ENCODE data around the gene DAZAP2. TPM values are rescaled to one million over a fixed set of nuclear protein-coding genes. Genes with fewer than 3 reads are reported as not detected.

The DAZAP2 gene, protein sequence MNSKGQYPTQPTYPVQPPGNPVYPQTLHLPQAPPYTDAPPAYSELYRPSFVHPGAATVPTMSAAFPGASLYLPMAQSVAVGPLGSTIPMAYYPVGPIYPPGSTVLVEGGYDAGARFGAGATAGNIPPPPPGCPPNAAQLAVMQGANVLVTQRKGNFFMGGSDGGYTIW
- total RNA-seq = 31.3 TPM

DNA sequence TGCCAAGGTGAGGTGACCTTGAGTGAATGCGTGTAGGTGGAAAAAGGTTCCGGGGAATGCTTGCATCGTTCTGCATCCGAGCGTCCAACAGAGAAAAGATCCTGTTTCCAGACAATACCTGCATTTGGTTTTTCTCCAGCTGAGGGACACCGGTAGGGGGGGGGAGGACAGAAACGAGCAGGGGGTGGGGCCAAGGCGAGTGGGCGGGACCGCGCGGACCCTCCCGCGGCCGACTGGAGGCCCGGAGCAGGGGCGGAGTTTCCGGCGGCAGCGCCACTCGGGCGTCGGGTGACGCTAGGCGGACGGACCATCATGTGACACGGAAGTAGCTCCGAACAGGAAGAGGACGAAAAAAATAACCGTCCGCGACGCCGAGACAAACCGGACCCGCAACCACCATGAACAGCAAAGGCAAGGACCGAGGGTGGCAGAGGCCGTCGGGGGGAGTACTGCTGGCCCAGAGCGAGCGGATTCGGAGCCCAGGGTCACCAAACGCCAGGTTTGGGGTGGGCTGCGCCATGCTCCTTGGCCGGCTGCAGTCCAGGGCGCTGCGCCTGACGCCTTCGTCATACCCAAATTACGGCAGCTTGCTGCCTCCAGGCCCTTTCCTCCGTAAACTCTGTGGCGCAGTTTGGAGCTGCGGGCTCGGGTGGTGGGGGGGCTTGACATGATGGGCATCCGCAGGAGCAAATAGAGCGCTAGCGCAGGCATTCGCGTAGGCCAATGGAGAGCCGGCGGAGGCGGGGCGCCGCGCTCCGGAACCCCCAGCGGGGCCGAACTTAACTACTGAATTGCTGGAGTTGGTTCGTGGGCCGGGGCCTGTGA lies at the start of gene DAZAP2:
TSS of gene DAZAP2 (plus strand) at position 317 of the 825 bp plus-strand sequence. CDS start at position 399, 82 bp downstream.
- Histone ChIP-seq H3K4me3 (ENCODE audit: low read length in 3 of 3) (peak within 1 kb of the TSS; percentile 97 to 100 (median 100)), H3K4me1 (ENCODE audit: control insufficient read depth in 3 of 3, insufficient read depth in 3 of 3, low read length in 3 of 3) (peaks cover 15 to 26% (median 18%) of the 10 kb centered on the region in 3 donors), H3K27ac (ENCODE audit: low read depth, low read length) (peak within 1 kb of the TSS; percentile 100), H3K27me3 (ENCODE audit: control insufficient read depth in 3 of 3, insufficient read depth in 3 of 3, low read length in 3 of 3) (no peaks in the 10 kb centered on the region), H3K36me3 (ENCODE audit: control insufficient read depth in 3 of 3, insufficient read depth in 3 of 3, low read length in 3 of 3) (peaks cover 29 to 33% (median 31%) of the 10 kb centered on the region in 3 donors), H3K9me3 (ENCODE audit: control insufficient read depth in 3 of 3, low read length in 3 of 3) (no peaks in the 10 kb centered on the region), H3K9ac (ENCODE audit: low read depth in 1 of 3, low read length in 3 of 3) (peak within 1 kb of the TSS; percentile 100)

DNA sequence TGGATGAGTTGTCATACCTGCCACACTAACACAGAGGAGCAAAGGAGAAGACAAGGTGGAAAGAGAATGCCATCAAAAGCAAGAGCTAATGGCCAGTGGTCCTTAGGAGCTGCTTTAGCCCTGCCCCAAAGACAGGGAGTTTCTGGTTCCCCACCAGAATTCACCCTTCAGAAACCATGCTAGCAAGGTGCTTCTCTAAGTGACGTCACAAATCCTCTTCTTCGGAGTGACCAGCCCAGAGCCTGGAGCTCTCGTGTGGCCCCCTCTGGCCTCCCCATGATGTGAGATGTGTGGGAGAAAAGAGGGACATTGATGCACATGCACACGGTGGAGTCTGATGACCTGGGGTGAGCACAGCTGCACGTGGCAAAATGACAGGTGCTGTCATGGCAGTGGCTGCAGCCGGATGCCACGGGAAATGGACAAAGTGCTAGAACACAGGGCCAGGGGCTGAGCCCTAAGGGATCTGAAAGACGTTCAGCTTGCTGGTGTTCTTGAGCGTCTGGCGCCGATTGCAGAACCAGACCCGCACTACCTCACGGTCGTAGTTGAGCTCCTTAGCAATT lies 48.8 kb upstream of the DAZAP2 start:
- Histone ChIP-seq H3K36me3 (ENCODE audit: control insufficient read depth in 3 of 3, insufficient read depth in 3 of 3, low read length in 3 of 3) (peaks cover 16 to 31% (median 29%) of the 10 kb centered on the region in 3 donors), H3K27ac (ENCODE audit: low read depth, low read length) (peak overlapping the region; percentile 61), H3K27me3 (ENCODE audit: control insufficient read depth in 3 of 3, insufficient read depth in 3 of 3, low read length in 3 of 3) (no peaks in the 10 kb centered on the region), H3K4me3 (ENCODE audit: low read length in 3 of 3) (no peak overlapping the region), H3K4me1 (ENCODE audit: control insufficient read depth in 3 of 3, insufficient read depth in 3 of 3, low read length in 3 of 3) (peaks cover 10 to 40% (median 17%) of the 10 kb centered on the region in 3 donors), H3K9ac (ENCODE audit: low read depth in 1 of 3, low read length in 3 of 3) (no peak overlapping the region), H3K9me3 (ENCODE audit: control insufficient read depth in 3 of 3, low read length in 3 of 3) (no peaks in the 10 kb centered on the region)

DNA sequence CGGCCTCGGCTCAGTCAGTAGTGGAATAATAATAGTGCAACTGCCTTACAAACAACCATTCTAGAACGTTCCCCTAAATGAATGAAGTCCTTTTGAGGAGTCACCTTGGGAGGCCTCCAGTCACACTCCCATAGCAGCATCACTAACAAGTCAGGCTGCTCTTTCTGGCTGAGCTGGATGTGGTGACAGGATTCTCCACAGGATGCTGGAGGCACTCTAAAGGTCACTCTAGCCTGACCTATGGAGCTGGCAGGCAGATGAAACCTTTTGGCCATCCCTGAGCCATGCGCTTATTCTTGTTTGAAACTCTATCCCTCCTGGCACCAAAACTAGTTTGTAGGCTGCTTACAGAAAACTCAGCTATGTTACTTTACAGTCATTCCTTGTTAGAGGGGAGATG lies 47.8 kb upstream of the DAZAP2 start:
- peaks cover 10 to 40% (median 17%) of the 10 kb centered on the region in 3 donors for H3K4me1 ChIP-seq (ENCODE audit: control insufficient read depth in 3 of 3, insufficient read depth in 3 of 3, low read length in 3 of 3)
- H3K27ac ChIP-seq (ENCODE audit: low read depth, low read length) = peak overlapping the region; percentile 61
- no peak overlapping the region for H3K9ac ChIP-seq (ENCODE audit: low read depth in 1 of 3, low read length in 3 of 3)
- H3K9me3 ChIP-seq (ENCODE audit: control insufficient read depth in 3 of 3, low read length in 3 of 3) = no peaks in the 10 kb centered on the region
- H3K36me3 ChIP-seq (ENCODE audit: control insufficient read depth in 3 of 3, insufficient read depth in 3 of 3, low read length in 3 of 3) = peaks cover 16 to 37% (median 29%) of the 10 kb centered on the region in 3 donors
- H3K27me3 ChIP-seq (ENCODE audit: control insufficient read depth in 3 of 3, insufficient read depth in 3 of 3, low read length in 3 of 3) = no peaks in the 10 kb centered on the region
- no peak overlapping the region for H3K4me3 ChIP-seq (ENCODE audit: low read length in 3 of 3)

DNA sequence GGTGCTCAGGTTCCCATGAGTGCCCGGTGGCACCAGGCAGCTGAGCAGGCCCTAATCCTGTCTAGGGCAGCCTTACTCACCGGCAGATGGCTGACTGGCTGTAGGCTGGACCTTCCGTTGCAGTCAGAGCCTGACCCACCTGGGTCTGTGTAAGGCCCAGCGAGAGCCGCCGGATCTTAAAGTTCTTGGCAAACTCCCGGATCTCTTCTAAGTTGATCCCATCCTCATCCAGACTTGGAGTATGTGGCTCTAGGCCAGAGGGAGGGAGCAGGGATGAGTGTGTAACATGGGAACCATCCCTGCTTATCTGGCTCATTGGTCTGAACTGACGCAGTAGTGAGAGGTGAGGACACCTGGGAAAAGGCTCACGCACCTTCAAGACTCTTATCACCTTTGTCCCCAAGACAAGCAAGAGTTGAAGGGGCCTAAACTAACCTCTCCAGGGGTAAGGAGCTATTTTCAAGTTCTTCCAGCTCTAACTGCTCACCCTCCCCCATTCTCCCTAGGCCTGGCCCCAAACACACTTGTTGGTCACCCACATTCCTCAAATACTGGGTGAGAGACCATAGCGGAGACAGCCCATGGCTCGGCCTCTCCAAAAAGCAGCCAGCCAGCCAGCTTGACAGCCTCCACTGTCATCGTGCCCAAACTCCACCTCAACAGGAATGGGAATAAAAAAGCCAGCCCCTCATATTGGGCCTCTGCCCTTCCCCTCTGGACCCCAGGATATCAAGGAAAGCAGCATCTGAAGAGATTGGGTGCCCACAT lies 46.9 kb upstream of the DAZAP2 start:
- Histone ChIP-seq H3K36me3 (ENCODE audit: control insufficient read depth in 3 of 3, insufficient read depth in 3 of 3, low read length in 3 of 3) (peaks cover 21 to 45% (median 31%) of the 10 kb centered on the region in 3 donors), H3K27me3 (ENCODE audit: control insufficient read depth in 3 of 3, insufficient read depth in 3 of 3, low read length in 3 of 3) (no peaks in the 10 kb centered on the region), H3K9ac (ENCODE audit: low read depth in 1 of 3, low read length in 3 of 3) (no peak overlapping the region), H3K9me3 (ENCODE audit: control insufficient read depth in 3 of 3, low read length in 3 of 3) (no peaks in the 10 kb centered on the region), H3K4me3 (ENCODE audit: low read length in 3 of 3) (no peak overlapping the region), H3K27ac (ENCODE audit: low read depth, low read length) (peak overlapping the region; percentile 28), H3K4me1 (ENCODE audit: control insufficient read depth in 3 of 3, insufficient read depth in 3 of 3, low read length in 3 of 3) (peaks cover 9 to 33% (median 14%) of the 10 kb centered on the region in 3 donors)

DNA sequence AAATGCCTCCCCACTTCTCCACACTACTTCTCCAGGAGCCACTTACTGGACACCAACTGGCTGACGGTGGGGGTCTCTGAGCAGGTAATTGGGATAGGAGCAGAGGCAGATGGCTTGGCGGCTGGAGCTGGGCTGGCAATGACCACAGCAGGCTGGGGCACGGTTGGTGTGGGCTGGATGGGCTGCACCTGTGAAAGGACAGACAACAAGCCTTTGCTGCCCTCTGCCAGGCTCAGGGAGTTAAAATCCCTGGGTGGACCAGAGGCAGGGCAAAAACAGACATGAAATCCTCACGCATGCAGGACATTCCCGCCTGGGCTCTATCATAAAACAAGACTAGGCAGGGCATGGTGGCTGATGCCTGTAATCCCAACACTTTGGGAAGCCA lies 46.3 kb upstream of the DAZAP2 start:
- H3K4me1 ChIP-seq (ENCODE audit: control insufficient read depth in 3 of 3, insufficient read depth in 3 of 3, low read length in 3 of 3) = peaks cover 6 to 28% (median 11%) of the 10 kb centered on the region in 3 donors
- no peak overlapping the region for H3K4me3 ChIP-seq (ENCODE audit: low read length in 3 of 3)
- H3K27me3 ChIP-seq (ENCODE audit: control insufficient read depth in 3 of 3, insufficient read depth in 3 of 3, low read length in 3 of 3) = no peaks in the 10 kb centered on the region
- no peak overlapping the region for H3K27ac ChIP-seq (ENCODE audit: low read depth, low read length)
- H3K9me3 ChIP-seq (ENCODE audit: control insufficient read depth in 3 of 3, low read length in 3 of 3) = no peaks in the 10 kb centered on the region
- peaks cover 23 to 47% (median 33%) of the 10 kb centered on the region in 3 donors for H3K36me3 ChIP-seq (ENCODE audit: control insufficient read depth in 3 of 3, insufficient read depth in 3 of 3, low read length in 3 of 3)
- H3K9ac ChIP-seq (ENCODE audit: low read depth in 1 of 3, low read length in 3 of 3) = no peak overlapping the region

DNA sequence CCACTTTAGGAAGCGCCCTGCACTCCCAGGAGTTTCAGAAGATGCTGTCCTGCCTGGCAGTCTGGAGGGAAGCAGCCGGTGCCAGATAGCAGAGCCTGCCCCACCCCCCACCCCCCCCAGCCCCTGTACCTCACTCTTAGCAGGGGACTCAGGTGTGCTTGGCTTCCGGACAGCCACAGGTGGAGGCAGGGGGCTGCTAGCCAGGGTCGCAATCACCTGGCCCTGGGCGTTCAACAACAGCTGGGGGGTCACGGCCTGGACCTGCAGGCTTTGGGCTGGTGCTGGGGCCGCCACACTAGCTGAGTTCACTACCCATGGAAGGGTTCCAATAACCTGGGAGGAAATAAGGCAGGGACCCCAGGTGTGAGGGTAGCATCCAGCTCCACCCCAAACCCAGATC lies 42.8 kb upstream of the DAZAP2 start:
- H3K27ac ChIP-seq (ENCODE audit: low read depth, low read length) = no peak overlapping the region
- no peaks in the 10 kb centered on the region for H3K9me3 ChIP-seq (ENCODE audit: control insufficient read depth in 3 of 3, low read length in 3 of 3)
- no peaks in the 10 kb centered on the region for H3K27me3 ChIP-seq (ENCODE audit: control insufficient read depth in 3 of 3, insufficient read depth in 3 of 3, low read length in 3 of 3)
- H3K9ac ChIP-seq (ENCODE audit: low read depth in 1 of 3, low read length in 3 of 3) = no peak overlapping the region
- no peak overlapping the region for H3K4me3 ChIP-seq (ENCODE audit: low read length in 3 of 3)
- H3K4me1 ChIP-seq (ENCODE audit: control insufficient read depth in 3 of 3, insufficient read depth in 3 of 3, low read length in 3 of 3) = peaks cover 1 to 4% (median 4%) of the 10 kb centered on the region in 3 donors
- peaks cover 23 to 39% (median 30%) of the 10 kb centered on the region in 3 donors for H3K36me3 ChIP-seq (ENCODE audit: control insufficient read depth in 3 of 3, insufficient read depth in 3 of 3, low read length in 3 of 3)

DNA sequence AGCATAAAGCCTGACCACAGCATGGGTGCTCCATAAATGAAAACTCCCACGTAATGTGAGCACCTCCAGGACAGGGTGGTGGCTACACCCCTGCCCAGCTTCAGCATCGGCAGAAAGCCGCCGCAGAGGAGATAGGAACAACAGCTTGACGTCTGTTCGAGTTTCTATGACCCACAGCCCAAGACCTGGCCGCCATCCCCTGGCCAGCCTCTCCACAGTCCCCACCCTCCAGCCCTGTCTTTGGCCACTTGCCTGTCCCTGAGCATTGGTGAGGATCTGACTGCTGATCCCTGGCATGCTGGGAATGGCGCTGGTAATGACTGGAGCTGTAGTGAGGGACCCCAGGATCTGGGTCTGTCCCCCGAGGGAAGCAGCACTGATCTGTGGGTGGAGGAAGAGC lies 42.1 kb upstream of the DAZAP2 start:
- H3K36me3 ChIP-seq (ENCODE audit: control insufficient read depth in 3 of 3, insufficient read depth in 3 of 3, low read length in 3 of 3) = peaks cover 22 to 32% (median 25%) of the 10 kb centered on the region in 3 donors
- H3K9ac ChIP-seq (ENCODE audit: low read depth in 1 of 3, low read length in 3 of 3) = no peak overlapping the region
- no peak overlapping the region for H3K4me3 ChIP-seq (ENCODE audit: low read length in 3 of 3)
- no peaks in the 10 kb centered on the region for H3K4me1 ChIP-seq (ENCODE audit: control insufficient read depth in 3 of 3, insufficient read depth in 3 of 3, low read length in 3 of 3)
- H3K27me3 ChIP-seq (ENCODE audit: control insufficient read depth in 3 of 3, insufficient read depth in 3 of 3, low read length in 3 of 3) = no peaks in the 10 kb centered on the region
- no peaks in the 10 kb centered on the region for H3K9me3 ChIP-seq (ENCODE audit: control insufficient read depth in 3 of 3, low read length in 3 of 3)
- no peak overlapping the region for H3K27ac ChIP-seq (ENCODE audit: low read depth, low read length)

DNA sequence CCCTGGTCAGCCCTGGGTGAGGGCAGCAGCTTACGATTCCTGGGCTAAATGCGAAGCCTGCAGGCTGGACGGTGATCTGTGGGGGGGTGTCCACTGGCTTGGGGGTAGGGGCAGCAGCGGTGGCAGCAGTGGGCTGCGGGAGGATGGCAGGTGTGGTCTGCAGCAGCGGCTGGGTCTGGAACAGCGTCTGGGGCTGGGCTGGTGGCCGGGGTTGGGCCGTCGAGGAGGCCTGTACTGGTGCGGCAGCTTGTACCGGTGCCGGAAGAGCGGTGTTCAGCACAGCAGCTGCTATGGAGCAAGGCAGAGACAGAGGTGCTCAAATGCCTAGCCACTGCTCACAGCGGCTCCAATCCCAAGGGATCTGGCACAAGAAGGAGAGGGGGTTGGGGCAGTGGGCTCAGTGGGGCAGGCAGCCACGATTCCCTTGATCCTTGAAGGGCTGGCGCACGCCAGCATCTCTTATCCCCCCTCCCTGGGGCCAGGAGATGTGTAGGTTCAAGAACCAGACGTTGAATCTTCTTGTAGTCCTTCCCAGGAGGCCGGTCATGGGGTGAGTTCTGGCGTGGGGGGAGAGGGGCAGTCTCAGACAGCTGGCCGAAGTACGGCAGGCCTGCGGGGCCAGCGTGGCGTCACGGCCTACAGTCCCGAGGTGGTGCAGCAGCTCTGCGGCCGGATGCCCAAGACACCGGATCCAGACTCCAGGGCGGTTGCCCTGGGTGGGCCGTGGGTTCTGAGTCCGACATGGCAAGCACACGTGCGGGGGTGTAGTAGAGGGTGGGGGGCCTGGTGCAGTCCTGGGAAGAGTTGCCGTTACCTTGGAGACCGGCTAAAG lies 40.7 kb upstream of the DAZAP2 start:
- H3K27ac ChIP-seq (ENCODE audit: low read depth, low read length) = no peak overlapping the region
- no peak overlapping the region for H3K4me3 ChIP-seq (ENCODE audit: low read length in 3 of 3)
- no peaks in the 10 kb centered on the region for H3K4me1 ChIP-seq (ENCODE audit: control insufficient read depth in 3 of 3, insufficient read depth in 3 of 3, low read length in 3 of 3)
- H3K27me3 ChIP-seq (ENCODE audit: control insufficient read depth in 3 of 3, insufficient read depth in 3 of 3, low read length in 3 of 3) = no peaks in the 10 kb centered on the region
- H3K36me3 ChIP-seq (ENCODE audit: control insufficient read depth in 3 of 3, insufficient read depth in 3 of 3, low read length in 3 of 3) = peaks cover 20 to 31% (median 22%) of the 10 kb centered on the region in 3 donors
- no peaks in the 10 kb centered on the region for H3K9me3 ChIP-seq (ENCODE audit: control insufficient read depth in 3 of 3, low read length in 3 of 3)
- H3K9ac ChIP-seq (ENCODE audit: low read depth in 1 of 3, low read length in 3 of 3) = no peak overlapping the region
